Epithelial cell of proximal tubule (primary cell): ENCODE measurements around the gene SLC41A3. TPM values are rescaled to one million over a fixed set of nuclear protein-coding genes. Genes with fewer than 3 reads are reported as not detected.
"Not testable (repeated sequence)": the region's sequence is repeated elsewhere in the genome, so short reads cannot be mapped to it uniquely, and the experiment has no call there.

Source experiments
- DNase-seq: peaks from one replicate; pipeline ENCODE4 v3.0.0-alpha.2; 2011; ENCODE audit warnings: low read depth
- H3K4me3 ChIP-seq: 2 replicates; pipeline ENCODE4 v1.5.1; 2011; ENCODE audit warnings: low read depth, mild to moderate bottlenecking, low read length
- total RNA-seq: library from RNA; depleted of rRNA; stranded (reverse); fragments of >200 nt; gene quantifications from 2 replicates; pipeline ENCODE4 v1.2.3, GENCODE V29; 2015
- TF ChIP-seq, protein P1 (sequence below): conservative IDR thresholded peaks from 2 replicates; pipeline ENCODE4 v1.5.1; 2012; ENCODE audit warnings: low read depth, mild to moderate bottlenecking, low read length

Gene SLC41A3
- total RNA-seq, 1 donor from 2014 or later = 41.6 TPM

DNA sequence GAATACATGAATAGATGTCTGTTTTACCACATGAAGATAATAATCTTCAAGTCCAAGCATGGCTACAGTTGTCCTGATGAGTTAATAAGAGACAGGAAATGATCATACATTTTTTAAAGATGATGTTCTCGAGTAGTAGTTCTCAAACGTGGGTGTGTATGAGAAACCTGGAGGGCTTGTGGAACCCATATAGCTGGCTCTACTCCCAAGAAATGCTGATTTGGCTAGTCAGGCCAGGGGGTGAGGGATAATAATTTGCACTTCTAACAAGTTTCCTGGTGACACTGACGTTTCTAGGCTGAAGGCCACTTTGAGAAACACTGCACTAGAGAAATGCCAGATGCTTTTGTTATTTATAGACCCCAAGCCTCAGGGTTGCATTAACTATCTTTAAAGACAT, 78.0 kb downstream of the SLC41A3 start:
- TF ChIP-seq, protein P1, sequence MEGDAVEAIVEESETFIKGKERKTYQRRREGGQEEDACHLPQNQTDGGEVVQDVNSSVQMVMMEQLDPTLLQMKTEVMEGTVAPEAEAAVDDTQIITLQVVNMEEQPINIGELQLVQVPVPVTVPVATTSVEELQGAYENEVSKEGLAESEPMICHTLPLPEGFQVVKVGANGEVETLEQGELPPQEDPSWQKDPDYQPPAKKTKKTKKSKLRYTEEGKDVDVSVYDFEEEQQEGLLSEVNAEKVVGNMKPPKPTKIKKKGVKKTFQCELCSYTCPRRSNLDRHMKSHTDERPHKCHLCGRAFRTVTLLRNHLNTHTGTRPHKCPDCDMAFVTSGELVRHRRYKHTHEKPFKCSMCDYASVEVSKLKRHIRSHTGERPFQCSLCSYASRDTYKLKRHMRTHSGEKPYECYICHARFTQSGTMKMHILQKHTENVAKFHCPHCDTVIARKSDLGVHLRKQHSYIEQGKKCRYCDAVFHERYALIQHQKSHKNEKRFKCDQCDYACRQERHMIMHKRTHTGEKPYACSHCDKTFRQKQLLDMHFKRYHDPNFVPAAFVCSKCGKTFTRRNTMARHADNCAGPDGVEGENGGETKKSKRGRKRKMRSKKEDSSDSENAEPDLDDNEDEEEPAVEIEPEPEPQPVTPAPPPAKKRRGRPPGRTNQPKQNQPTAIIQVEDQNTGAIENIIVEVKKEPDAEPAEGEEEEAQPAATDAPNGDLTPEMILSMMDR = no peak
- DNase-seq = no peak
- H3K4me3 ChIP-seq = no peak overlapping the region

DNA sequence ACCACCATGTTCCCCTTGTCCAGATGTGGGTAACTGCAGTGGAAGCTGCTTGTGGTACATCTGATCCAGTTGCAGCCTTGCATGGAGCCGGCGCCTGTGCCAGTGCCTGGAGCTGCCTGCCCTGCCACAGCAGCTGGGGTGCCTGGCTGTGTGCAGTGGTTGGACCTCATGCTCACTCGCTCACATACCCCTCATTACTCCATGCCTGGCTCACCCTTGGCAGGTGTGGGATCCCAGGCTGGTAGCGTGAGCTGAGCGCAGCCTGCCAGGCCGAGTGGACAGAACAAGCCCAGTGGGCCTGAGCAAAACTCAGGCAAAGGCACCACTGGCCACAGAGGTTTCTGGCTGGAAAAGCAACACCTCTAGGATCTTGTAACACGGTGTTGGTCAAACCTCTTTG, 79.2 kb downstream of the SLC41A3 start:
- no peak for DNase-seq
- TF ChIP-seq, protein P1 = no peak
- no peak overlapping the region for H3K4me3 ChIP-seq

DNA sequence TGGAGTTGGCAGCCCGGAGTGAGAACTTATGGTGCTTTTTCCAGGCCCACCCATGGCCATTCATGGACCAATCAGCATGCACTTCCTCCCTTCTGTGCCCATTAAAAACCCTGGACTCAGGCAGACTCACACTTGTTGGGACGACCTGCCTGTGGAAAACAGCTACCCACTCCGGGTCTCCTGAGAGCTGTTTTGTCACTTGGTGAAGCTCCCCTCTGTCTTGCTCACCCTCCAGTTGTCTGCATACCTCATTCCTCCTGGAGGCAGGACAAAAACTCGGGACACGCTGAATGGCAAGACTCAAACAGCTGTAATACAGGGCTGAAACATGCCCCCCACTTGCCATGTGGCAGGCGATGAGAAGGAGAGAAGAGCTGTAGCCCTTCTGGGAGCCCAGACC, 79.7 kb downstream of the SLC41A3 start:
- no peak overlapping the region for H3K4me3 ChIP-seq
- TF ChIP-seq, protein P1 = no peak

DNA sequence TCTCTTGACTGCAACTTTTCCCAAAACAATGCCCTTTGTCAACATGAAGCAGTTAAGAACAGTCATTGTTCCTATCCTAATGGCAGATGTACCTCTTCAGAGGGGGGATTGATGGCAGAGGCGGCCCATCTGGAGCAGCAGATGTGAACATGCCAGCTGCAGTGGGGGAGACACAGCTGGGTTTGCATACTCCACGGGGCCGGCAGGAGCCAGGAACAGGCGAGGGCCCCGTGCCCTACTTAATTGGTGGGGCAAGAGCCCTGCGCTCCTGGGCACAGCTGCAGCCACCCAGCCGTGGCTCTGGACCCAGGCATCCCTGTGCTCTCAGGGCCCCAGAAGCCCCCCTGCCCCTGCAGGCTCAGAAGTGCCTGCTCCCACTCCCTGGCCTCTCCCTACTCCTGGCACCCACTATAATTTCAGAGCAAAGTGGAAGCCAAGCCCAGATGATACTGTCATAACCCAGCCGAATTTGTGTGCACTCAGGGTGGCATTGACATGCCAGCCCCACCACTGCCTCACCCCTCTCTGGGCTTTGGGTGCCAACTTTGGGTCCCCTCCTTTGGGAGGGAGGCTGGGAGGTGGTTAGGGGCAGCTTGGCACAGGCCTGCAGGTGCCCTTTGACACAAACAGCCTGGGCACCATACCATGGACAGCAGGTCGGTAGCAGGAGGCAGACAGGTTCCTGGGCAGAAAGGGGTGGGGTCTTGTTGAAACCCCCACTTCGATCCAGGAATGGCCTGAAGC, 80.3 kb downstream of the SLC41A3 start:
- H3K4me3 ChIP-seq = no peak overlapping the region
- TF ChIP-seq, protein P1 = no peak
- DNase-seq = no peak

More for the DNA sequence above, 79.7 kb downstream of the SLC41A3 start:
- DNase-seq = no peak

DNA sequence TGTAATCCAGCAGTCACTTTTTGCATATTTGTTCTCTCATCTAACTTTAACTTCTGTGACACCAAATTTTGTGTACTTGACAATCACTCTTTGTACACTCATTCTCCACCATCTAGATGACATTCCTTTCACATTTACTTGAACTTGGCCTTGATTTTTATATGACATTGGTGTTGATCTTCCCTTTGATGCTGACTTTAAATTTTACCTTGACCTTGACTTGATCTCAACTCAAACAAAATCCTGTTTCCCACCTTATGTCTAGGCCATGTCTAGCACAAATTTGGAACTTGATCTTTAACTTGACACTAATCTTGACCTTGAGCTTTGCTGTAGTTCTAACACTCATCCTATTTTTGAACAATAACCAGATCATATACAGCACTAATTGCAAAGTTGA, 81.7 kb downstream of the SLC41A3 start:
- TF ChIP-seq, protein P1 = no peak
- no peak overlapping the region for H3K4me3 ChIP-seq
- no peak for DNase-seq

DNA sequence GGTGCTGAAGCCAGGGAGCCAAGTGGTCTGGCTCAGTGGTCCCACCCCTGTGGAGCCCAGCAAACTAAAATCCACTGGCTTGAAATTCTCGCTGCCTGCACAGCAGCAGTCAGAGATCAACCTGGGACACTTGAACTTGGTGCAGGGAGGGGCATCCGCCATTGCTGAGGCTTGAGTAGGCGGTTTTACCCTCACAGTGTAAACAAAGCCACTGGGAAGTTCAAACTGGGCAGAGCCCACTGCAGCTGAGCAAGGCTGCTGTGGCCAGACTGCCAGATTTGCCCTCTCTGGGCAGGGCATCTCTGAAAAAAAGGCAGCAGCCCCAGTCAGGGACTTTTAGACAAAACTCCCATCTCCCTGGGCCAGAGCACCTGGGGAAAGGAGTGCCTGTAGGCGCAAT, 87.2 kb downstream of the SLC41A3 start:
- DNase-seq, H3K4me3 ChIP-seq: not testable (repeated sequence)

DNA sequence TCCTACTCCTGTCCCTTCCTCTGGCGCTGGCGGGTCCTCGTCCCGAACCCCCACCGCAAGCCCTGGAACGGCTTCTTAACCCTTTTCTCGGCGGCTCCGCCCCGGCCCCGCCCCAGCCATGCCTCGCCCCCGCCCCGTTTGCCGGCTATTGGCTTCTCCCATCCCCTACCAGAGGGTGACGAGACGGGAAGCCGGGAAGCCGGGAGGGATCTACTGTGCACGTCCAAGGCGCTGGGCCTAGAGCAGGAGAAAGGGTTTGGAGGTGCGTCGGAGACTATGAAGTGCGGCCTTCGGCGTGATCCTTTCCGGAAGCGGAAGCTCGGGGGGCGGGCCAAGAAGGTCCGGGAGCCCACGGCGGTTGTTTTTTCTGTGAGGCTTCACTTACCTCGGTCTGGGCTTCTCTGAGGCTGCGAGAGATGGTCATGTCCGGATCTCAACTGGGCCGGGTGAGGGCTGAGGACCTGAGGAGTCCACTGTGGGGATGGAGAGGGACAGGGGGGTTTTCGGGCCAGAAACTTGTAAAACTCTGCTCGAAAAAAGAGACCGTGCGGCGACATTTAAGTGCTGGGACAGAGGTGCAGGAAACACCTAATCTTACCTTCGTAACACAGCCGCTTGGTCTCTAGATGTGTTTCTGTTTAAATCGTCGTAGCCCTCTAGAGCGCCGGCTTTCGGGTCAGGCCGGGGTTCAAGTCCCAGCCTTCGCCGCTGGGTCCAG, 93.5 kb downstream of the SLC41A3 start:
- TF ChIP-seq, protein P1 = no peak
- H3K4me3 ChIP-seq = peak overlapping the region; percentile 66
- peak; percentile 37 for DNase-seq

DNA sequence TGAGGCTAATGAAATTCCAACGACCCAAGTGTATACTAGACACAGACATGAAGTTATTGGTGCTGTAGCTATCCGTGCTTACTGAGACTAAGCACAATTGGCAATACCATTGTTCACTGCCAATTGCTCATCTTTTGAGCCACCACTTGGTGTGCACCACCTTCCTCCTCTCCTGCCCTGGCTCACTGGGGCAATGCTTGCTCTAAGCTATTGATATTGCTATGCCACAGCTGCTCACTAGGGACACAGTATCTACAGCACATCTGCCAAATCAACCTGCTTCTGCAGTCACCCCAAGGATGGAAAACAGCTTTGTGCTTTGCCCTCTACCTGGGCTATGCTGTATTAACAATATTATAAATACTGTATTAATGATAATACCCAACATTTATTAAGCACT, 99.0 kb downstream of the SLC41A3 start:
- not testable (repeated sequence) for H3K4me3 ChIP-seq, DNase-seq

DNA sequence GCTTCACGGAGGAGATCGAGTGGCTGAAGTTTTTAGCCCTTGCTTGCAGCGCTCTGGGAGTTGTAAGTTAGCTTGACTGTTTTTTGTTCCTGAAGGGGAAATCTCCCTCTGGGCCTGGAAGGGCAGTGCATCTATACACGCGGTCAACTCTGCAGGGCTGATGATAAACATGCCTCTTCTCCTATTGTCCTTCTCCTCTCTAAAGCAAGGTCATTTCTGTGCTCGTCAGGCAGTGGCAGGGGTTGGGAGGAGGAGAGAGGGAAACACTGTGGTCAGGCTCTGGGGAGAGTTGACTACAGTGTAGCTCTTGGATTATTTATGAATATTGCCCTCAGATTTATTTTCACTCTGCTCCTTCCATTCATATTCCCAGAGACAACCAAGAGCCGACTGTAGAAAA, 106.8 kb downstream of the SLC41A3 start:
- not testable (repeated sequence) for H3K4me3 ChIP-seq, DNase-seq

DNA sequence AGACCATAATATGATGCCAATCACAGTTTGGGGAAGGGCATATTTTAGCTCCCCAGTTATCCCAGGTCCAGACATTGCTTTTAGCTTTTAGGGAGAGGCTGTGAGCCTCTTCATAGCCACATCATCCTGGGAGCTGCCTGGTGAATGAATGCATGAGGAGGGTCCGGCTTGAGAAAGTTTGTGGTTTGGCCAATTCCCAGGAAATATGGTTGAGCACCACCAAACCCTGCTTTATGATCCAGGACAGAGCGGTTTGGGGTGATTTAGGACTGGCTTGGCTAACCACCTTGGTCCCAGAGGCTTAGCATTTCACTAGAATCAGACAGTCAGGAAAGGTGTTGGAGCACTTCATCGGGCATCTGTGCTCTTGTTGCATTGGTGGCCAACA, 107.9 kb downstream of the SLC41A3 start:
- not testable (repeated sequence) for H3K4me3 ChIP-seq, DNase-seq

DNA sequence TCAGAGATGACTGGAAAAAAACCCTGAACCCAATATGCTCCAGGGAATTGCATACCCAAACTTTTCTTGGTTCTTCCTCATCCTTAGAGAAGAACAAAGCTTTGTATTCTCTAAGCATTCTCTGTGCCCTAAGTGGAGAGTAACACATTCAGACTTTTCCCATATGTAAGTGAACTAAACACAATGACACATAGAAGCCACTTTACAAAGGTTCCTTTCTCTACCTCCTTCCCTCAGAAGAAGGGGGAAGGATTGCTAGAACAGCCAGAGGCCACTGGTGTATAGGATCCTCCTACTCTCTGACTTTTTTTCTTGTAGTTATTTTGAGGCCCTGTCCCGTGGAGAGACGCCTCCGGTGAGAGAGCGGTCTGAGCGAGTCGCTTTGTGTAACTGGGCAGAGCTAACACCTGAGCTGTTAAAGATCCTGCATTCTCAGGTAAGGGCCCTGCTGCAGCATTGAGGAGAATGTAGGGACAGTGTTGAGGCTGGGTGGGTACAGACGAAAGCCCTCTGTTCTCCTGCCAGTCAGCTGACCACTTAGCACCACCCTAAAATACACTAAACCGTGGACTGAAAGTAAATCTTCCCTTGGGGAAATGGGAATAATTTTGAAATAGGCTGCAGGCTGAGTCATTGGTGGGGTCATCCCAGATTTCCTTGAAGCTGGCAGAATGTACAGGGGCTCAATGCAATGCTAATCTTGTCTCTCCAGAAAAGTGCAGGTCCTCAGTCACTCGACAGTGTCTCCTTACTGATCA, 108.5 kb downstream of the SLC41A3 start:
- not testable (repeated sequence) for H3K4me3 ChIP-seq, DNase-seq
